A204.1 (cell line): Measurements from ENCODE around the gene SEC23IP.
A peak's percentile ranks its signal among the peaks of the same experiment; 100 is the strongest.
"Not testable (repeated sequence)": the region's sequence is repeated elsewhere in the genome, so short reads cannot be mapped to it uniquely, and the experiment has no call there.

Source experiments
- FAIRE-seq: peaks from 2 replicates; lab custom pipeline; 2012; peaks lifted over from hg19 to GRCh38; lab: Jason Lieb, UNC

The SEC23IP gene

GRCh38 chr10:119892188-119893065, at the start of gene SEC23IP:
TSS of gene SEC23IP (plus strand) at chr10:119892730. CDS start at chr10:119892783, 53 bp downstream.
- peak; percentile 87 for FAIRE-seq

- FAIRE-seq: no peak
Measured at GRCh38 chr10:119845656-119846055, 46.9 kb upstream of the SEC23IP start.

GRCh38 chr10:119849031-119849789, 43.3 kb upstream of the SEC23IP start:
- no peak for FAIRE-seq

GRCh38 chr10:119849944-119850343, 42.6 kb upstream of the SEC23IP start:
- no peak for FAIRE-seq

GRCh38 chr10:119852277-119852676, 40.3 kb upstream of the SEC23IP start:
- FAIRE-seq: no peak

GRCh38 chr10:119852822-119853221, 39.7 kb upstream of the SEC23IP start:
- no peak for FAIRE-seq

- no peak for FAIRE-seq
Measured at GRCh38 chr10:119853574-119853973, 39.0 kb upstream of the SEC23IP start.

- FAIRE-seq: no peak
Measured at GRCh38 chr10:119858063-119858462, 34.5 kb upstream of the SEC23IP start.

GRCh38 chr10:119859420-119860258, 32.9 kb upstream of the SEC23IP start:
- peak; percentile 98 for FAIRE-seq

- FAIRE-seq: no peak
Measured at GRCh38 chr10:119860866-119861607, 31.5 kb upstream of the SEC23IP start.

- FAIRE-seq: no peak
Measured at GRCh38 chr10:119862524-119862923, 30.0 kb upstream of the SEC23IP start.

- FAIRE-seq: no peak
Measured at GRCh38 chr10:119863951-119864565, 28.5 kb upstream of the SEC23IP start.

- no peak for FAIRE-seq
Measured at GRCh38 chr10:119865699-119866240, 26.8 kb upstream of the SEC23IP start.

GRCh38 chr10:119867317-119867716, 25.2 kb upstream of the SEC23IP start:
- FAIRE-seq: no peak

GRCh38 chr10:119869398-119869797, 23.1 kb upstream of the SEC23IP start:
- FAIRE-seq: not testable (repeated sequence)

GRCh38 chr10:119871881-119872609, 20.5 kb upstream of the SEC23IP start:
- no peak for FAIRE-seq

GRCh38 chr10:119872610-119872859, 20.0 kb upstream of the SEC23IP start, which contains the start of gene MCMBP:
TSS of gene MCMBP (minus strand) at chr10:119872843. CDS start at chr10:119872584, 259 bp downstream.
- no peak for FAIRE-seq

- FAIRE-seq: no peak
Measured at GRCh38 chr10:119872860-119873681, 19.5 kb upstream of the SEC23IP start.

- FAIRE-seq: no peak
Measured at GRCh38 chr10:119878524-119878923, 14.0 kb upstream of the SEC23IP start.
